A549 (cell line): Measurements from ENCODE around the gene HTR5A. TPM values are rescaled to one million over a fixed set of nuclear protein-coding genes. Genes with fewer than 3 reads are reported as not detected.

Experiments
- ATAC-seq, 2 experiments: fragments of 200-7000 bp in 1 of 2; fragments of >200 bp in 1 of 2; cut with Nextera tagmentation in 1 of 2; cut with Tn5 transposase in 1 of 2; 3 replicates each; pipeline versions ENCODE4 v1.8.0 to v1.9.1; 2018 to 2020; ENCODE audit warnings: mild to moderate bottlenecking in 1 of 2, moderate library complexity in 1 of 2
- CTCF ChIA-PET: fragments of 300-600 bp; sonication (Branson Sonifier 250); formaldehyde crosslinking; extraction: SDS; loops from one replicate; lab custom pipeline; 2021; ENCODE audit warnings: antibody characterized with exemption, inconsistent platforms; lab: Yijun Ruan, JAX
- POLR2A ChIA-PET: fragments of 350-600 bp; formaldehyde crosslinking; extraction: SDS; loops from one replicate; lab custom pipeline; 2021; ENCODE audit warnings: antibody characterized with exemption, inconsistent platforms; lab: Yijun Ruan, JAX
- DNase-seq, 2 experiments: peaks; one replicate each; pipeline versions ENCODE4 v3.0.0 to v3.0.0-alpha.2; 2011 to 2016; ENCODE audit warnings: low read depth in 1 of 2, low spot score in 1 of 2
- FAIRE-seq: peaks from 2 replicates; lab custom pipeline; 2011; peaks lifted over from hg19 to GRCh38; lab: Jason Lieb, UNC
- H3K27ac ChIP-seq, 2 experiments: fragments of >200 bp; sonication (Bioruptor Twin); formaldehyde crosslinking; 3 replicates each; pipeline ENCODE4 v1.5.1; 2016 to 2017
- H3K4me1 ChIP-seq: fragments of >200 bp; sonication (Bioruptor Twin); formaldehyde crosslinking; 3 replicates; pipeline ENCODE4 v1.6.1; 2016
- H3K4me2 ChIP-seq: fragments of >200 bp; sonication (Bioruptor Twin); formaldehyde crosslinking; 3 replicates; pipeline ENCODE4 v1.6.1; 2016
- H3K4me3 ChIP-seq: fragments of >200 bp; sonication (Bioruptor Twin); formaldehyde crosslinking; 3 replicates; pipeline ENCODE4 v1.5.1; 2016
- H3K9me3 ChIP-seq: fragments of >200 bp; sonication (Bioruptor Twin); formaldehyde crosslinking; 3 replicates; pipeline ENCODE4 v1.6.1; 2016
- BCL3 ChIP-seq: fragments of >200 bp; sonication (Bioruptor Twin); formaldehyde crosslinking; IDR thresholded peaks from 3 replicates; pipeline ENCODE4 v1.6.1; 2016
- CBX8 ChIP-seq: fragments of 200-600 bp; sonication (generic); IDR thresholded peaks from 2 replicates; pipeline ENCODE4 v1.6.1; 2016
- EHMT2 ChIP-seq: fragments of 200-600 bp; sonication (generic); IDR thresholded peaks from 2 replicates; pipeline ENCODE4 v1.6.1; 2016; ENCODE audit warnings: antibody characterized with exemption, low read depth, mild to moderate bottlenecking, moderate library complexity
- ESRRA ChIP-seq: fragments of 150-350 bp; IDR thresholded peaks from 2 replicates; pipeline ENCODE4 v1.6.1; 2014; ENCODE audit warnings: mild to moderate bottlenecking, low read length, borderline replicate concordance
- FOSL2 ChIP-seq, 2 experiments: fragments of 450-650 bp in 1 of 2; fragments of >200 bp in 1 of 2; sonication (Bioruptor Twin) in 1 of 2; formaldehyde crosslinking; IDR thresholded peaks; 2 replicates each; pipeline versions ENCODE4 v1.5.0 to v1.6.1; 2016 to 2020; ENCODE audit warnings: mild to moderate bottlenecking in 1 of 2, moderate library complexity in 1 of 2
- HOXB13 ChIP-seq: fragments of 250-450 bp; sonication (Bioruptor Pico); IDR thresholded peaks from 2 replicates; pipeline ENCODE4 v1.5.0; 2020; ENCODE audit warnings: low read depth, mild to moderate bottlenecking, moderate library complexity
- JUN ChIP-seq, 2 experiments: fragments of >200 bp; sonication (Bioruptor Twin); formaldehyde crosslinking; IDR thresholded peaks; 2 replicates in 1 of 2; 3 replicates in 1 of 2; pipeline ENCODE4 v1.6.1; 2016 to 2017
- JUNB ChIP-seq: fragments of >200 bp; sonication (Bioruptor Twin); formaldehyde crosslinking; IDR thresholded peaks from 2 replicates; pipeline ENCODE4 v1.6.1; 2016
- KDM1A ChIP-seq: fragments of 200-600 bp; sonication (generic); IDR thresholded peaks from 2 replicates; pipeline ENCODE4 v1.6.1; 2016; ENCODE audit warnings: low read depth, mild to moderate bottlenecking
- MAZ ChIP-seq: fragments of 150-350 bp; IDR thresholded peaks from 2 replicates; pipeline ENCODE4 v1.6.1; 2014; ENCODE audit warnings: antibody characterized with exemption, low read depth, low read length, borderline replicate concordance
- NR3C1 ChIP-seq: fragments of >200 bp; sonication (Bioruptor Twin); formaldehyde crosslinking; IDR thresholded peaks from 3 replicates; pipeline ENCODE4 v1.6.1; 2017
- PBX3 ChIP-seq: IDR thresholded peaks from 2 replicates; pipeline ENCODE4 v1.6.1; 2012
- PHF8 ChIP-seq: fragments of 200-600 bp; sonication (generic); IDR thresholded peaks from 2 replicates; pipeline ENCODE4 v1.6.1; 2016; ENCODE audit warnings: low read depth, mild to moderate bottlenecking, antibody characterized with exemption, moderate library complexity, borderline replicate concordance
- POLR2AphosphoS2 ChIP-seq: conservative IDR thresholded peaks from 2 replicates; pipeline ENCODE4 v1.6.1; 2012; ENCODE audit warnings: low read length, improper control_type of control experiment, inconsistent platforms
- REST ChIP-seq: fragments of 200-600 bp; sonication (generic); IDR thresholded peaks from 2 replicates; pipeline ENCODE4 v1.6.1; 2016; ENCODE audit warnings: antibody characterized with exemption, mild to moderate bottlenecking, moderate library complexity
- RNF2 ChIP-seq: fragments of 200-600 bp; sonication (generic); IDR thresholded peaks from 2 replicates; pipeline ENCODE4 v1.6.1; 2016; ENCODE audit warnings: low read depth, mild to moderate bottlenecking, antibody characterized with exemption, moderate library complexity, borderline replicate concordance
- SREBF2 ChIP-seq: fragments of 450-650 bp; IDR thresholded peaks from 2 replicates; pipeline ENCODE4 v1.6.1; 2014; ENCODE audit warnings: mild to moderate bottlenecking, moderate library complexity
- ZNF302 ChIP-seq: fragments of 250-450 bp; sonication (Bioruptor Pico); IDR thresholded peaks from 2 replicates; pipeline ENCODE4 v1.9.0; 2021; ENCODE audit warnings: inconsistent platforms, mild to moderate bottlenecking, moderate library complexity
- WGBS: methylation state at CpG from one replicate; pipeline ENCODE4 v1.1.6; 2017; ENCODE audit errors: missing lambda C conversion rate; 5-methylcytosine and 5-hydroxymethylcytosine counted together
- polyA plus RNA-seq, 4 experiments: library from polyadenylated mRNA; depleted of rRNA in 3 of 4; stranded (reverse); fragments of >200 nt; fragmentation: RNase III in 1 of 4; extraction: RNeasy Plus Mini Kit Qiagen cat#74134 plus additional on column Dnase treatment in 1 of 4; gene quantifications; 2 replicates in 3 of 4; 3 replicates in 1 of 4; pipeline ENCODE4 v1.2.3, GENCODE V29; 2011 to 2017

The HTR5A gene
- polyA plus RNA-seq, 2 of the 4 experiments (the other 2 are of a cell fraction): not detected

GRCh38 chr7:155064186-155064585 is 5.9 kb upstream of the HTR5A start:
- Histone ChIP-seq H3K9me3 (no peaks in the 10 kb centered on the region), H3K4me2 (no peak overlapping the region), H3K4me3 (no peak overlapping the region)
- CTCF ChIA-PET: no interaction called here
- WGBS: 6% methylated on average over 4 of the region's 4 CpGs
- FAIRE-seq: no peak
- DNase-seq: no peak
- TF ChIP-seq REST: no peak
- TF ChIP-seq BCL3: no peak
- TF ChIP-seq POLR2AphosphoS2: no peak
- no peak for TF ChIP-seq NR3C1
- TF ChIP-seq ZNF302: no peak
- TF ChIP-seq RNF2: no peak
- no peak for TF ChIP-seq FOSL2 (IDR thresholded peaks at IDR 0.05)
- TF ChIP-seq FOSL2 (CRISPR knock-in tag; IDR thresholded peaks at IDR 0.05): no peak
- TF ChIP-seq KDM1A: no peak
- TF ChIP-seq HOXB13 (CRISPR knock-in tag): no peak
- no peak for TF ChIP-seq JUN (IDR thresholded peaks at IDR 0.05)
- TF ChIP-seq CBX8: no peak
- TF ChIP-seq MAZ: no peak
- TF ChIP-seq ESRRA: no peak
- no peak for TF ChIP-seq JUNB
- no peak for TF ChIP-seq EHMT2
- no peak for TF ChIP-seq SREBF2
- TF ChIP-seq, all 56 proteins: peak for 0
- Histone ChIP-seq H3K4me1 (no peaks in the 10 kb centered on the region), H3K27ac (no peak overlapping the region)
- ATAC-seq: no peak
- POLR2A ChIA-PET: no interaction called here

- Histone ChIP-seq H3K4me1 (no peaks in the 10 kb centered on the region), H3K4me3 (no peak overlapping the region), H3K4me2 (no peak overlapping the region), H3K27ac (no peak overlapping the region), H3K9me3 (no peaks in the 10 kb centered on the region)
- 2% methylated on average over 7 of the region's 7 CpGs for WGBS
- FAIRE-seq (no peak), DNase-seq (no peak), ATAC-seq (peak in 1 of 2 experiments; percentile 36; a peak in 2 of 6 replicates)
- POLR2A ChIA-PET: no interaction called here
- TF ChIP-seq PHF8 (no peak), PBX3 (no peak), ZNF302 (no peak)
- CTCF ChIA-PET: interaction anchor here (1.3 kb wide), 1 partner anchor 139 kb away, joined by 3 read pairs; no protein-coding TSS in a partner anchor
These were observed 3.6 kb upstream of the HTR5A start for GRCh38 chr7:155066417-155066950.
